ENCODE measurements around the gene SLX9. TPM values are rescaled to one million over a fixed set of nuclear protein-coding genes. Genes with fewer than 3 reads are reported as not detected.

The SLX9 gene
- total RNA-seq, 1 donor from 2014 or later: 33.3 TPM

DNA sequence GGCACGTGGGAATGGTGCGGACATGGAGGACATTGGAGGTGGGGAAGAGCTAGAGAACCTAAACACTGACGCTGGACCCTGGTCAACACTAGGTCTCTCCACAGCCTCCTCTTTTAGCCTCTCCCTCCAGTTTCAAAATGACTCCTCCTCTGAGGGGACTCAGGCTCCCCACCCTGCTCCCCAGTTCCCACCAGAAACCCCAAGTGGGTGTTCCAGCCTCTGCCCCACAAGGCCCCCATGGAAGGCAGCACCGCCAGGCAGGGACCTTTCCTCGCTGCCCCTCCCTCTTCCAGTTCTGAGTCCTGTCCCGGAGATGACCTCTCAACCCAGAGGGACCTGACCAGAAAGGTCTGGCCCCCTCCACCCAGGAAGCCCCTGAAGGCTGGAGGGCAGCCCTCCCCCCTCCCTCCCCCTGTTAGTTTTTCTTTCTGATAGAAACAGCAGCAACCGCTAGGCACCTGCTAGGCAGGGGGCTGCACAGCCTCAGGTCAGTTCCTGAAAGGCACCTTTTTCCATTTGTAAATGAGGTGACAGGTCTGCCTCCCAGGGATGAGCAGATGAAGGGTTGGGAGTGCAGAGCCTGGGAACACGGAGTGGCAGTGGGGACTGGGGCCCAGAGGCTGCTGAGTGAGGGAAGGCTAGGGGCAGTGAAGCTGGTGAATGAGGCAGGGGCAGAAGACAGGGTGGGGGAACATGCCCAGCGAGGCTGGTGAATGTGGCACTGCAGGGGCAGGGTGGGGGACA, 9.9 kb upstream of the SLX9 start:
- H3K27me3 Mint-ChIP-seq: peaks cover 81% of the 10 kb centered on the region

DNA sequence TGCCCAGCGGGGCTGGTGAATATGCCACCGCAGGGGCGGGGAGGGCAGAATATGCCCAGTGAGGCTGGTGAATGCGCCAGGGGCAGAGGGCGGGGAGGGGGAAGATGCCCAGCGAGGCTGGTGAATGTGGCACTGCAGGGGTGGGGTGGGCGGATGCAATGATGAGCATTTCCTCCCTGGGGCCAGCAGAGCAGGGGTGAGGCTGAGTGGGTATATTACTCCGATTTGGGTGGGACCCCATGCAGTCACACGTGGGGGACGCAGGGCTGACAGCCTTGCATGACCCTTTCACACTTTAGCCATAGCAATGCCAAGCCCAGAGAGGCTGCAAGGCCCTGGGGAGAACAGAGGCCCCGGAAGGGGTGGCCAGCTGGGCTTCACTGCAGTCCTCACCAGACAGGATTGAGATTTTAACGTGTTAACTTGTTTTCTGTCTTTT, 9.3 kb upstream of the SLX9 start:
- DNase-seq (ENCODE audit: extremely low spot score, unreplicated experiment): no peak
- TF ChIP-seq, protein P1, sequence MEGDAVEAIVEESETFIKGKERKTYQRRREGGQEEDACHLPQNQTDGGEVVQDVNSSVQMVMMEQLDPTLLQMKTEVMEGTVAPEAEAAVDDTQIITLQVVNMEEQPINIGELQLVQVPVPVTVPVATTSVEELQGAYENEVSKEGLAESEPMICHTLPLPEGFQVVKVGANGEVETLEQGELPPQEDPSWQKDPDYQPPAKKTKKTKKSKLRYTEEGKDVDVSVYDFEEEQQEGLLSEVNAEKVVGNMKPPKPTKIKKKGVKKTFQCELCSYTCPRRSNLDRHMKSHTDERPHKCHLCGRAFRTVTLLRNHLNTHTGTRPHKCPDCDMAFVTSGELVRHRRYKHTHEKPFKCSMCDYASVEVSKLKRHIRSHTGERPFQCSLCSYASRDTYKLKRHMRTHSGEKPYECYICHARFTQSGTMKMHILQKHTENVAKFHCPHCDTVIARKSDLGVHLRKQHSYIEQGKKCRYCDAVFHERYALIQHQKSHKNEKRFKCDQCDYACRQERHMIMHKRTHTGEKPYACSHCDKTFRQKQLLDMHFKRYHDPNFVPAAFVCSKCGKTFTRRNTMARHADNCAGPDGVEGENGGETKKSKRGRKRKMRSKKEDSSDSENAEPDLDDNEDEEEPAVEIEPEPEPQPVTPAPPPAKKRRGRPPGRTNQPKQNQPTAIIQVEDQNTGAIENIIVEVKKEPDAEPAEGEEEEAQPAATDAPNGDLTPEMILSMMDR (conservative IDR thresholded peaks at IDR 0.05): no peak
- Mint-ChIP-seq H3K4me3 (peak overlapping the region; percentile 49), H3K27me3 (peaks cover 75% of the 10 kb centered on the region), H3K4me1 (ENCODE audit: unreplicated experiment) (peaks cover 3% of the 10 kb centered on the region), H3K9me3 (no peaks in the 10 kb centered on the region), H3K27ac (no peak overlapping the region), H3K36me3 (no peaks in the 10 kb centered on the region)

More for the DNA sequence above, 9.9 kb upstream of the SLX9 start:
- no peak overlapping the region for H3K4me3 Mint-ChIP-seq
- H3K9me3 Mint-ChIP-seq: no peaks in the 10 kb centered on the region
- peak overlapping the region; percentile 28 for H3K27ac Mint-ChIP-seq
- H3K36me3 Mint-ChIP-seq: no peaks in the 10 kb centered on the region
- peaks cover 3% of the 10 kb centered on the region for H3K4me1 Mint-ChIP-seq (ENCODE audit: unreplicated experiment)
- no peak for DNase-seq (ENCODE audit: extremely low spot score, unreplicated experiment)
- TF ChIP-seq, protein P1 (conservative IDR thresholded peaks at IDR 0.05): no peak

GRCh38 chr21:44931137-44931500, 8.7 kb upstream of the SLX9 start:
- Mint-ChIP-seq H3K36me3 (peaks cover under 1% of the 10 kb centered on the region), H3K9me3 (no peaks in the 10 kb centered on the region), H3K4me1 (ENCODE audit: unreplicated experiment) (peaks cover 3% of the 10 kb centered on the region), H3K4me3 (peak overlapping the region; percentile 78), H3K27ac (no peak overlapping the region), H3K27me3 (peaks cover 75% of the 10 kb centered on the region)
- TF ChIP-seq, protein P1 (conservative IDR thresholded peaks at IDR 0.05): no peak
- DNase-seq (ENCODE audit: extremely low spot score, unreplicated experiment): no peak

DNA sequence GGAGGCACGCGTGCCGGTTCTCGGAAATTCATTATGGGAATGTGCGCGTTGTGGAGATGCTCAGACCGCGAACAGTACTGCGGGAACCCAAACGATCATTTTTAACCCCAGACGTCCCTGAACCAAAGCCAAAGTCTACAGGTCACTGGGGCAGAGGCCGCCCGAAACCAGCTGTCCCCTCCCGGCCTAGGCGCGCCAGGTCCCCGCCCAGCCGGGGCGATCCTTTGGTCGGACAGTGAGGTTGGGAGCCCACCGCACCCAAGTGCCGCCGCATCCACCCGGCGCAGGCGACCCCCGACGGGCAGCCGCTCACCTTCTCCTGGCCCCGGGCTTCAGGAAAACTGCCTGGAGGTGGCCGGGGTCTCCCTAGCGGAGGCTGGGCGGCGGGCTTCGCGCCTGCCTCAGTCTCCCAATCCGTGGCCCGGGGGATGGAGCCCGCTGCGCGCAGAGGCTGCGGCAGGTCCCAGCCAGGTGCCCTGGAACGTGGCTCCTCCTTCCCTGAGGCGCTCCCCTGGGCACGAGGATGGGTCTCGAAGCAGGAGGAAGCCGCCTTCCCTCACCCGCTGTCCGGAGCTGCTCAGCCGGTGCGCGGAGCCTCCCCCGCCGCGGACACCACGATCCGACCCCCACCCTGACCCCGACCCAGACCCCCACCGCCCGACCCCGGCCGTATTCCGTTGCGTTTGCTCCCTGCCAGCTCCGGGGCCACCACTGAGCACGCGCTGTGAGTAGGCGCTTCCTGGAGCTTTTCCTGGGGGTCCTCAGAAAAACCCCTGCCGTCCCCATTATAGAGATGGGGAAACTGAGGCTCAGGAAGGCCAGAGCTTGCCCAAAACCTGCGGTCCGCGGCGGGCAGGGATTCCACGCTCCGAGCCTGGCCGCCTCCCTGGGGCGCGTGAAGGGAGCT, 8.1 kb upstream of the SLX9 start:
- DNase-seq (ENCODE audit: extremely low spot score, unreplicated experiment): no peak
- peaks cover 3% of the 10 kb centered on the region for H3K4me1 Mint-ChIP-seq (ENCODE audit: unreplicated experiment)
- peaks cover 3% of the 10 kb centered on the region for H3K36me3 Mint-ChIP-seq
- peak overlapping the region; percentile 78 for H3K4me3 Mint-ChIP-seq
- H3K9me3 Mint-ChIP-seq: no peaks in the 10 kb centered on the region
- TF ChIP-seq, protein P1 (conservative IDR thresholded peaks at IDR 0.05): no peak
- H3K27ac Mint-ChIP-seq: no peak overlapping the region
- H3K27me3 Mint-ChIP-seq: peaks cover 71% of the 10 kb centered on the region

GRCh38 chr21:44932408-44933181, 7.2 kb upstream of the SLX9 start:
- Mint-ChIP-seq H3K27me3 (peaks cover 64% of the 10 kb centered on the region), H3K4me3 (peak overlapping the region; percentile 22)
- DNase-seq (ENCODE audit: extremely low spot score, unreplicated experiment): no peak

More at GRCh38 chr21:44932408-44933181, 7.2 kb upstream of the SLX9 start:
- Mint-ChIP-seq H3K4me1 (ENCODE audit: unreplicated experiment) (peaks cover 3% of the 10 kb centered on the region), H3K36me3 (peaks cover 3% of the 10 kb centered on the region), H3K9me3 (no peaks in the 10 kb centered on the region), H3K27ac (no peak overlapping the region)
- TF ChIP-seq, protein P1 (conservative IDR thresholded peaks at IDR 0.05): peak; percentile 54

Data from type B pancreatic cell (in vitro differentiated cells).